Measurements from ENCODE around the gene TNK2. TPM values are rescaled to one million over a fixed set of nuclear protein-coding genes. Genes with fewer than 3 reads are reported as not detected.
"Not testable (repeated sequence)": the region's sequence is repeated elsewhere in the genome, so short reads cannot be mapped to it uniquely, and the experiment has no call there.

The TNK2 gene
- total RNA-seq, 4 donors from 2014 or later: 18.4 to 45.7 (median 42.8) TPM

DNA sequence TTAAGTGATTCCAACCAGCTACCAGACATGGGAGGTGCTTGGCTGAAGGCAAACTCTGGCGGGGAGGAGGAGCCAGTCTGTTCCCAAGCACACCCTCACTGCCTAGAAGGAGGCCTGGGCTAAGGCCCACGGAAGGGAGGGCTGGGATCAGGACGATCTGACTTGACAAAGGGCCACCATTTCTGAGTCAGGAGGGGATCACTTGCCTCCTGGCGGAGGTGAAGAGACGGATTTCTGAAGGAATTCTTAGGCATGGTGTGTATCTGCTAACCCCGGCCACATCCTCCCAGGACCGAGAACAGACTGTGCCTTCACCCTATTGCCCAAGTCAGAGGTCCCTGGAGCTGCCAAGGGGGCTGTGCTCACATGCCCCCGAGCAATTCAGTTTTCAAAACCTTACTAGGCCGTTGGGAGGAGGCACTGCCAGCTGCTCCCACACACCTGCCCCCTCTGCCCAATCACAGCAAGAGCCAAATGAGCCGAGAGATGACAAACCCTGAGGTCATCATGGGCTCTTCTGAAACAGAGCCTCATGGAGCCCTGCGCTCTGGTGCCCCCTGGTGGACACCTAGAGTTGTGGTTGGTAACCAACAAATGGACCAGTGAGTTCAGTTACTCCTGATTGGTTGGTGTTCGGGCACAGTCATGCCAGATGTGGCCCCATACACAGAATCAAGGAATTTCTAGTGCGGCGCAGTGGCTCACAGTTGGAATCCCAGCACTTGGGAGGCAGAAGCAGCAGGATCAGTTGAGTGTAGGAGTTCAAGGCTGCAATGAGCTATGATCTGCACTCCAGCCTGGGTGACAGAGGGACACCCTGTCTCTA lies 6.5 kb upstream of the TNK2 start:
- no peak for DNase-seq
- TF ChIP-seq, protein P1, sequence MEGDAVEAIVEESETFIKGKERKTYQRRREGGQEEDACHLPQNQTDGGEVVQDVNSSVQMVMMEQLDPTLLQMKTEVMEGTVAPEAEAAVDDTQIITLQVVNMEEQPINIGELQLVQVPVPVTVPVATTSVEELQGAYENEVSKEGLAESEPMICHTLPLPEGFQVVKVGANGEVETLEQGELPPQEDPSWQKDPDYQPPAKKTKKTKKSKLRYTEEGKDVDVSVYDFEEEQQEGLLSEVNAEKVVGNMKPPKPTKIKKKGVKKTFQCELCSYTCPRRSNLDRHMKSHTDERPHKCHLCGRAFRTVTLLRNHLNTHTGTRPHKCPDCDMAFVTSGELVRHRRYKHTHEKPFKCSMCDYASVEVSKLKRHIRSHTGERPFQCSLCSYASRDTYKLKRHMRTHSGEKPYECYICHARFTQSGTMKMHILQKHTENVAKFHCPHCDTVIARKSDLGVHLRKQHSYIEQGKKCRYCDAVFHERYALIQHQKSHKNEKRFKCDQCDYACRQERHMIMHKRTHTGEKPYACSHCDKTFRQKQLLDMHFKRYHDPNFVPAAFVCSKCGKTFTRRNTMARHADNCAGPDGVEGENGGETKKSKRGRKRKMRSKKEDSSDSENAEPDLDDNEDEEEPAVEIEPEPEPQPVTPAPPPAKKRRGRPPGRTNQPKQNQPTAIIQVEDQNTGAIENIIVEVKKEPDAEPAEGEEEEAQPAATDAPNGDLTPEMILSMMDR (IDR thresholded peaks at IDR 0.05): peak; percentile 92 to 99 (median 97)
- peak in 1 of 4 donors; percentile 3 for TF ChIP-seq POLR2A (IDR thresholded peaks at IDR 0.05)
- intact Hi-C loops (cut with DNase I): no loop called here
- Histone ChIP-seq H3K36me3 (no peaks in the 10 kb centered on the region), H3K4me1 (peaks cover 22 to 73% (median 53%) of the 10 kb centered on the region in 3 donors), H3K27me3 (no peaks in the 10 kb centered on the region), H3K9me3 (no peaks in the 10 kb centered on the region), H3K4me3 (peak overlapping the region in 1 of 4 donors; percentile 37), H3K27ac (peak overlapping the region; percentile 83 to 95 (median 92))
- 8% methylated on average over 8 of the region's 14 CpGs for WGBS, 2 donors

DNA sequence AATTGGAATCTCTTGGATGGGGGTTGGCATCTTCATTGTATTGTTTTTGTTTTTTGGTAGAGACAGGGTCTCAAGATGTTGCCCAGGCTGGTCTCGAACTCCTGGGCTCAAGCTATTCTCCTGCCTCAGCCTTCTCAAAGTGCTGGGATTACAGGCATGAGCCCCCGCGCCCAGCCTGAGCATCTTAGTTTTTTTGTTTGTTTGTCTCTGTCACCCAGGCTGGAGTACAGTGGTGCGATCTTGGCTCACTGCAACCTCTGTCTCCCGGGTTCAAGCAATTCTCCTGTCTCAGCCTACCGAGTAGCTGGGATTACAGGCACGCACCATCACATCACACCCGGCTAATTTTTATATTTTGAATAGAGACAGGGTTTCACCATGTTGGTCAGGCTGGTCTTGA lies 5.8 kb upstream of the TNK2 start:
- H3K36me3 ChIP-seq; intact Hi-C loops (cut with DNase I): not testable (repeated sequence)

DNA sequence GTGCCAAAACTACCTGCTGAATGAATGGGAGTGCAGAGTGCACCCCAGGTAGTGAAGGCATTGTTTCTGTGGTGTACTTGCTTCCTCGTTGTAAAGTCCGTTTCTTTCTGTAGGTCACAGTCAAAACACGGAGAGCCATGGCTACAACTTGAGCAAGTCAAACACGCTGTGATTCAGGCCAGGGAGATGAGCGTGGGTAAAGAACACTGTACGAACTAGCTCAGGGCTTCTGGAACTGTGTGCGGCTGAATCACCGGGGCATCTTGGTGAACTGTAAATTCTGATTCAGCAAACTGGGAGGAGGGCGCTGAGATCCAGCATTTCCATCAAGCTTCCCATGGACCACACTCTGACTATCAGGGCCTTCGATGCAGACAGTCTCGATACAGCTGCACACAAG lies 5.0 kb upstream of the TNK2 start:
- H3K4me3 ChIP-seq: no peak overlapping the region
- H3K36me3 ChIP-seq: no peaks in the 10 kb centered on the region
- H3K4me1 ChIP-seq: peaks cover 27 to 81% (median 55%) of the 10 kb centered on the region in 3 donors
- H3K9me3 ChIP-seq: no peaks in the 10 kb centered on the region
- intact Hi-C loops (cut with DNase I): no loop called here
- peak overlapping the region; percentile 83 to 95 (median 92) for H3K27ac ChIP-seq
- 34 to 55% methylated on average over 6 to 11 of the region's 11 CpGs for WGBS, 2 donors
- TF ChIP-seq POLR2A (IDR thresholded peaks at IDR 0.05): no peak
- TF ChIP-seq, protein P1 (IDR thresholded peaks at IDR 0.05): no peak
- no peaks in the 10 kb centered on the region for H3K27me3 ChIP-seq
- DNase-seq: no peak

More for the DNA sequence above, 5.8 kb upstream of the TNK2 start:
- WGBS, 2 donors: 62 to 68% methylated on average over 8 of the region's 8 CpGs
- not testable (repeated sequence) for DNase-seq, H3K27me3 ChIP-seq, H3K9me3 ChIP-seq
- Histone ChIP-seq H3K27ac (peak overlapping the region; percentile 83 to 95 (median 92)), H3K4me1 (peaks cover 22 to 75% (median 53%) of the 10 kb centered on the region in 3 donors), H3K4me3 (peak overlapping the region in 1 of 4 donors; percentile 37)

DNA sequence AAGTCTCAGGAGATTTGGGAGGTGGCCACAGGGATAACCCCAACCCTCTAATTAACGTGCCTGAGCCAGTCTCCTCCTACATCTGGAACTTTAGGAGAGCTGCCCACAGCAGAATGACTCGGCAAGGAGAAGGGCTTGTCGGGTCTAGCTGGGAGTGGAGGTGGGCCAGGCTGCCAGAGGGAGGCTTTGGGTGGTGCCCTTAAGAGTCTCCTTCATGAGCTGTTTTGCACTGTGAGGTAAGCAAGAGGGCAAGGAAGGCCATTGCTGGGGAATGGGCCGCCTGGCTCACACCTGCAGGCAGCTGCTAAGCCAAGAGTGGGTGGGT lies 3.6 kb upstream of the TNK2 start:
- intact Hi-C loops (cut with DNase I): no loop called here

DNA sequence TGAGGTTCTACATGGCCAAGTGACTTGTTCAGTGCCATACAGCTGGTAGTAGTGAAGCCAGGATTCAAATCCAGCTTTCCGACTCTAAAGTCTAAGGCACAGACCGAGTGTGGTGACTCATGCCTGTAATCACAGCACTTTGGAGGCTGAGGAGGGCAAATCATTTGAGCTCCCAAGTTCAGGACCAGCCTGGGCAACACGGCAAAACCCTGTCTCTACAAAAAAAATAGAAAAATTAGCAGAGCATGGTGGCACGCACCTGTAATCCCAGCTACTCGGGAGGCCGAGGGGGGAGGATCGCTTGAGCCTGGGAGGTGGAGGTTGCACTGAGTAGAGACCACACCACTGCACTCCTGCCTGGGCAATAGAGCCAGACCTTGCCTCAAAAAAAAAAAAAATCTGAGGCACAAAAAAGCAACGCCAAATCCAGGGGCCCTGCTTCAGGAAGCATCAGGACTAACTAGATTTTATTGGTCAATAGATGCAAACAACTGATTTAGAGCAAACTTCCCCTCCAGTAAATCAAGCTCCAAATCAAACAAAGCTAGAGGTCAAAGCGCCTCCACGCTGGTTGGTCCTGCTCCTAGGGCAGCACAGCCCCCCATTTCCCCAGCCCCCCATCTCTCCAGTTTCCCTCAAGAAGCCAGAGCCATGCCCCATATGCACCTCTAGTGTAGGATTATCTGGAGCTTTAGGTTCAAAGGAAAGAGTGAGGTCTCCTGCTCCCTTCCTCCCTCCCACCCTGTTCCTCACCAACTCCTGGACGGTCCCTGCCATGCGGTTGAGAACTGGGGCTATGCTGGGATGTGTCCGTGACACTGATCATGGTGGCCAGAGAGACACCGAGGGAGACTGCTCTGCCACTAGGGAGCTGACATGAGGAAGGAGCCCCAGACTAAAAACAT lies 2.9 kb upstream of the TNK2 start:
- Histone ChIP-seq H3K4me1 (peaks cover 47 to 93% (median 72%) of the 10 kb centered on the region in 3 donors), H3K27me3 (no peaks in the 10 kb centered on the region), H3K36me3 (no peaks in the 10 kb centered on the region), H3K27ac (peak overlapping the region; percentile 83 to 95 (median 92)), H3K4me3 (peak overlapping the region in 3 of 4 donors; percentile 11 to 43 (median 20)), H3K9me3 (no peaks in the 10 kb centered on the region)
- no peak for DNase-seq
- TF ChIP-seq, protein P1 (IDR thresholded peaks at IDR 0.05): no peak
- TF ChIP-seq POLR2A (IDR thresholded peaks at IDR 0.05): no peak
- intact Hi-C loops (cut with DNase I): no loop called here
- 47 to 54% methylated on average over 7 of the region's 14 CpGs for WGBS, 2 donors

More for the DNA sequence above, 3.6 kb upstream of the TNK2 start:
- Histone ChIP-seq H3K4me1 (peaks cover 41 to 93% (median 70%) of the 10 kb centered on the region in 3 donors), H3K4me3 (peak overlapping the region in 2 of 4 donors; percentile 20 to 43), H3K27ac (peak overlapping the region; percentile 78 to 95 (median 88)), H3K36me3 (no peaks in the 10 kb centered on the region), H3K27me3 (no peaks in the 10 kb centered on the region), H3K9me3 (no peaks in the 10 kb centered on the region)
- TF ChIP-seq, protein P1 (IDR thresholded peaks at IDR 0.05): no peak
- peak in 3 of 4 donors; percentile 32 to 45 (median 41) for TF ChIP-seq POLR2A (IDR thresholded peaks at IDR 0.05)
- no peak for DNase-seq
- 30 to 62% methylated on average over 2 to 3 of the region's 4 CpGs for WGBS, 2 donors

All from esophagus squamous epithelium (tissue), 5 donors.